HepG2 (cell line): ENCODE results near the gene ATG2A. TPM values are rescaled to one million over a fixed set of nuclear protein-coding genes. Genes with fewer than 3 reads are reported as not detected.

Source experiments
- ATAC-seq: fragments of 200-7000 bp; cut with Tn5 transposase; 3 replicates; pipeline ENCODE4 v1.9.1; 2020; ENCODE audit warnings: mild to moderate bottlenecking, moderate library complexity
- BruUV-seq: library from RNA; stranded (reverse); fragments of 400-500 nt; replicated peaks from 2 replicates; lab custom pipeline; 2021; lab: Mats Ljungman, UMichigan
- CTCF ChIA-PET: fragments of 300-600 bp; formaldehyde crosslinking; extraction: SDS; loops from one replicate; lab custom pipeline; 2021; ENCODE audit warnings: low total read pairs, inconsistent platforms, low intra/inter-chr PET ratio; lab: Yijun Ruan, JAX
- POLR2A ChIA-PET: fragments of 350-600 bp; sonication (Branson Sonifier 250); formaldehyde crosslinking; loops from one replicate; lab custom pipeline; 2020; ENCODE audit warnings: antibody characterized with exemption, inconsistent platforms; lab: Yijun Ruan, JAX
- DNase-seq: peaks from one replicate; pipeline ENCODE4 v3.0.0-alpha.2; 2015; ENCODE audit warnings: low spot score
- FAIRE-seq: peaks from 3 replicates; lab custom pipeline; 2011; peaks lifted over from hg19 to GRCh38; lab: Jason Lieb, UNC
- H2AFZ ChIP-seq: one replicate; pipeline ENCODE4 v1.6.1; 2011; ENCODE audit warnings: low read length, inconsistent platforms
- H3K27ac ChIP-seq: fragments of 300-600 bp; 3 replicates; pipeline ENCODE4 v1.8.0; 2011; ENCODE audit warnings: mixed run types, mild to moderate bottlenecking, mixed read lengths, low read length, inconsistent platforms; ENCODE audit not compliant: insufficient read depth; ENCODE audit errors: extremely low read length
- H3K27me3 ChIP-seq, 2 experiments: fragments of 200-600 bp in 1 of 2; 2 replicates in 1 of 2; 3 replicates in 1 of 2; pipeline versions ENCODE4 v1.6.0 to v1.8.0; 2011; ENCODE audit warnings: low read length in 2 of 2, mild to moderate bottlenecking in 2 of 2, moderate library complexity in 2 of 2, inconsistent platforms in 1 of 2; ENCODE audit not compliant: insufficient read depth in 2 of 2, control insufficient read depth in 1 of 2
- H3K36me3 ChIP-seq, 2 experiments: fragments of 200-600 bp in 1 of 2; replicated peaks in 1 of 2; 2 replicates in 1 of 2; 3 replicates in 1 of 2; pipeline versions ENCODE4 v1.5.1 to v1.8.0; 2011; ENCODE audit warnings: low read length in 2 of 2, inconsistent platforms in 1 of 2; ENCODE audit not compliant: insufficient read depth in 2 of 2, control insufficient read depth in 1 of 2
- H3K4me1 ChIP-seq: 2 replicates; pipeline ENCODE4 v1.5.1; 2012; ENCODE audit warnings: low read length, inconsistent platforms; ENCODE audit not compliant: insufficient read depth
- H3K4me2 ChIP-seq: 2 replicates; pipeline ENCODE4 v1.6.0; 2011; ENCODE audit warnings: low read depth, low read length, inconsistent platforms
- H3K4me3 ChIP-seq, 3 experiments: fragments of 200-600 bp in 1 of 3; sonication (generic), shearing (Covaris generic) in 1 of 3; replicated peaks in 1 of 3; 2 replicates each; pipeline ENCODE4 v1.5.1; 2011 to 2016; ENCODE audit warnings: low read length in 3 of 3, inconsistent platforms in 2 of 3, low read depth in 2 of 3, mild to moderate bottlenecking in 2 of 3, control low read depth in 1 of 3, mixed read lengths in 1 of 3; ENCODE audit not compliant: insufficient read depth in 1 of 3
- H3K79me2 ChIP-seq: one replicate; pipeline ENCODE4 v1.6.1; 2011; ENCODE audit warnings: low read length, inconsistent platforms; ENCODE audit not compliant: insufficient read depth
- H3K9ac ChIP-seq: 2 replicates; pipeline ENCODE4 v1.6.0; 2011; ENCODE audit warnings: mild to moderate bottlenecking, low read depth, low read length, inconsistent platforms; ENCODE audit not compliant: insufficient read depth
- H3K9me3 ChIP-seq: 2 replicates; pipeline ENCODE4 v1.5.1; 2012; ENCODE audit warnings: mild to moderate bottlenecking, low read length
- H4K20me1 ChIP-seq: 2 replicates; pipeline ENCODE4 v1.6.0; 2011; ENCODE audit warnings: inconsistent platforms, mild to moderate bottlenecking, low read length, moderate library complexity; ENCODE audit not compliant: insufficient read depth
- RELA ChIP-seq: sonication (generic); formaldehyde crosslinking; IDR thresholded peaks from 2 replicates; pipeline ENCODE4 v1.4.0; 2020; ENCODE audit warnings: missing genetic modification reagents
- STAG1 ChIP-seq: sonication (generic); formaldehyde crosslinking; IDR thresholded peaks from 2 replicates; pipeline ENCODE4 v1.4.0; 2020; ENCODE audit warnings: missing genetic modification reagents
- WGBS: methylation state at CpG from one replicate; pipeline ENCODE4 v1.1.6; 2017; ENCODE audit warnings: low lambda C conversion rate; 5-methylcytosine and 5-hydroxymethylcytosine counted together
- in situ Hi-C: cut with HindIII; loops from 2 replicates; pipeline ENCODE4 v1.10.0; 2017; ENCODE audit warnings: low pct_unique_long_range_greater_than_20kb; ENCODE audit not compliant: extremely low pct_ligation_motif_present
- intact Hi-C: fragments of 100-400 bp; cut with micrococcal nuclease; formaldehyde crosslinking; loops from one replicate; pipeline ENCODE4 v1.10.0; 2022; ENCODE audit not compliant: unreplicated experiment
- polyA plus RNA-seq, 8 experiments: library from polyadenylated mRNA; depleted of rRNA in 3 of 8; stranded (reverse) in 7 of 8; unstranded in 1 of 8; fragments of >200 nt; fragmentation: Illumina TruSeq in 4 of 8; extraction: Trizol in 4 of 8; gene quantifications; 2 replicates each; pipeline versions ENCODE4 v1.2.1 to v1.2.3, GENCODE V29; 2011 to 2016; ENCODE audit warnings: low read depth in 4 of 8, missing spikeins in 1 of 8, mixed read lengths in 1 of 8; ENCODE audit not compliant: insufficient read depth in 1 of 8
- total RNA-seq, 5 experiments: library from RNA; depleted of rRNA; stranded (reverse); fragments of >200 nt; fragmentation: Illumina TruSeq; extraction: Trizol; gene quantifications; 2 replicates each; pipeline ENCODE4 v1.2.3, GENCODE V29; 2016; ENCODE audit warnings: low read depth in 1 of 5
- TF ChIP-seq, protein P1 (sequence below): sonication (generic); formaldehyde crosslinking; IDR thresholded peaks from 2 replicates; pipeline ENCODE4 v1.5.0; 2020; ENCODE audit warnings: mild to moderate bottlenecking, missing genetic modification reagents, moderate library complexity
- TF ChIP-seq, protein P2 (sequence below): sonication (generic); formaldehyde crosslinking; IDR thresholded peaks from 2 replicates; pipeline ENCODE4 v1.4.0; 2020; ENCODE audit warnings: mild to moderate bottlenecking, missing genetic modification reagents
- TF ChIP-seq, protein P3 (sequence below): sonication (generic); formaldehyde crosslinking; IDR thresholded peaks from 2 replicates; pipeline ENCODE4 v1.4.0; 2020; ENCODE audit warnings: mild to moderate bottlenecking, missing genetic modification reagents

ATG2A gene
- total and polyA plus RNA-seq, 2 of the 13 experiments (the other 11 are each of a cell fraction or from before 2014, with no cell fraction given), result 6.7 to 8.0 TPM

DNA sequence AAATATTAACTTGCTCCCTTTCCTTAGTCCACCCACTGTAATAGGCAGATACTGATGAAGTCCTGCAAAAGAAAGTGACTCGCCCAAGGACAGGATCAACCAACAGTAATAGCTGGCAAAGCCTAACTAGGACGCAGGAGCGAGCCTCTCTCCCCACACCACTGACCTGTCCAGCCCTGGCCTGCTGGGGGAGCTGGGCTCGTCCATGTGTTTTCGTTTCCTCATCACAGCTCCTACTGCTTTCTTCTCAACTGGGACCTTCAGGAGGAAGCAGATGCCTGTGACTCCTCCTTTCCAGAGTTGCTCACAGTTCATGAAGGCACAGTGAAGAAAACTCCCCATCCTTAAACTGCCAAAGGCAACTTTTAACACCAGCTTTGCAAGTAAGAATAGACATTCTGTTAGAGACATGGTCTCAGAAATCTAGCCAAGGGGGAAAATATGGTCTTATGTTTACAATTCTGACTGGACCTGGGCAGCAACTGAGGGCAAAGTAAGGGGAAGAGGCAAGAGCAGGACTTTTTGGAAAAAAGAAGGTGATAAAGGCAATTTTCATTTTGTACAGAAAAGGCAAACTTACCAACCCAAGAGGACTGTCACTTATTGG lies 30.3 kb upstream of the ATG2A start:
- no peaks in the 10 kb centered on the region for H3K79me2 ChIP-seq
- TF ChIP-seq, protein P1, sequence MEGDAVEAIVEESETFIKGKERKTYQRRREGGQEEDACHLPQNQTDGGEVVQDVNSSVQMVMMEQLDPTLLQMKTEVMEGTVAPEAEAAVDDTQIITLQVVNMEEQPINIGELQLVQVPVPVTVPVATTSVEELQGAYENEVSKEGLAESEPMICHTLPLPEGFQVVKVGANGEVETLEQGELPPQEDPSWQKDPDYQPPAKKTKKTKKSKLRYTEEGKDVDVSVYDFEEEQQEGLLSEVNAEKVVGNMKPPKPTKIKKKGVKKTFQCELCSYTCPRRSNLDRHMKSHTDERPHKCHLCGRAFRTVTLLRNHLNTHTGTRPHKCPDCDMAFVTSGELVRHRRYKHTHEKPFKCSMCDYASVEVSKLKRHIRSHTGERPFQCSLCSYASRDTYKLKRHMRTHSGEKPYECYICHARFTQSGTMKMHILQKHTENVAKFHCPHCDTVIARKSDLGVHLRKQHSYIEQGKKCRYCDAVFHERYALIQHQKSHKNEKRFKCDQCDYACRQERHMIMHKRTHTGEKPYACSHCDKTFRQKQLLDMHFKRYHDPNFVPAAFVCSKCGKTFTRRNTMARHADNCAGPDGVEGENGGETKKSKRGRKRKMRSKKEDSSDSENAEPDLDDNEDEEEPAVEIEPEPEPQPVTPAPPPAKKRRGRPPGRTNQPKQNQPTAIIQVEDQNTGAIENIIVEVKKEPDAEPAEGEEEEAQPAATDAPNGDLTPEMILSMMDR (CRISPR knock-in tag), result peak; percentile 36; the same call in 1 of the 2 replicates
- TF ChIP-seq STAG1 (CRISPR knock-in tag), result 0 out of 2 replicates have a peak, but pooled peaks have one; percentile 15
- TF ChIP-seq, protein P2, sequence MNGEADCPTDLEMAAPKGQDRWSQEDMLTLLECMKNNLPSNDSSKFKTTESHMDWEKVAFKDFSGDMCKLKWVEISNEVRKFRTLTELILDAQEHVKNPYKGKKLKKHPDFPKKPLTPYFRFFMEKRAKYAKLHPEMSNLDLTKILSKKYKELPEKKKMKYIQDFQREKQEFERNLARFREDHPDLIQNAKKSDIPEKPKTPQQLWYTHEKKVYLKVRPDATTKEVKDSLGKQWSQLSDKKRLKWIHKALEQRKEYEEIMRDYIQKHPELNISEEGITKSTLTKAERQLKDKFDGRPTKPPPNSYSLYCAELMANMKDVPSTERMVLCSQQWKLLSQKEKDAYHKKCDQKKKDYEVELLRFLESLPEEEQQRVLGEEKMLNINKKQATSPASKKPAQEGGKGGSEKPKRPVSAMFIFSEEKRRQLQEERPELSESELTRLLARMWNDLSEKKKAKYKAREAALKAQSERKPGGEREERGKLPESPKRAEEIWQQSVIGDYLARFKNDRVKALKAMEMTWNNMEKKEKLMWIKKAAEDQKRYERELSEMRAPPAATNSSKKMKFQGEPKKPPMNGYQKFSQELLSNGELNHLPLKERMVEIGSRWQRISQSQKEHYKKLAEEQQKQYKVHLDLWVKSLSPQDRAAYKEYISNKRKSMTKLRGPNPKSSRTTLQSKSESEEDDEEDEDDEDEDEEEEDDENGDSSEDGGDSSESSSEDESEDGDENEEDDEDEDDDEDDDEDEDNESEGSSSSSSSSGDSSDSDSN, result 0 out of 2 replicates have a peak, but pooled peaks have one; percentile 30
- TF ChIP-seq, protein P3, sequence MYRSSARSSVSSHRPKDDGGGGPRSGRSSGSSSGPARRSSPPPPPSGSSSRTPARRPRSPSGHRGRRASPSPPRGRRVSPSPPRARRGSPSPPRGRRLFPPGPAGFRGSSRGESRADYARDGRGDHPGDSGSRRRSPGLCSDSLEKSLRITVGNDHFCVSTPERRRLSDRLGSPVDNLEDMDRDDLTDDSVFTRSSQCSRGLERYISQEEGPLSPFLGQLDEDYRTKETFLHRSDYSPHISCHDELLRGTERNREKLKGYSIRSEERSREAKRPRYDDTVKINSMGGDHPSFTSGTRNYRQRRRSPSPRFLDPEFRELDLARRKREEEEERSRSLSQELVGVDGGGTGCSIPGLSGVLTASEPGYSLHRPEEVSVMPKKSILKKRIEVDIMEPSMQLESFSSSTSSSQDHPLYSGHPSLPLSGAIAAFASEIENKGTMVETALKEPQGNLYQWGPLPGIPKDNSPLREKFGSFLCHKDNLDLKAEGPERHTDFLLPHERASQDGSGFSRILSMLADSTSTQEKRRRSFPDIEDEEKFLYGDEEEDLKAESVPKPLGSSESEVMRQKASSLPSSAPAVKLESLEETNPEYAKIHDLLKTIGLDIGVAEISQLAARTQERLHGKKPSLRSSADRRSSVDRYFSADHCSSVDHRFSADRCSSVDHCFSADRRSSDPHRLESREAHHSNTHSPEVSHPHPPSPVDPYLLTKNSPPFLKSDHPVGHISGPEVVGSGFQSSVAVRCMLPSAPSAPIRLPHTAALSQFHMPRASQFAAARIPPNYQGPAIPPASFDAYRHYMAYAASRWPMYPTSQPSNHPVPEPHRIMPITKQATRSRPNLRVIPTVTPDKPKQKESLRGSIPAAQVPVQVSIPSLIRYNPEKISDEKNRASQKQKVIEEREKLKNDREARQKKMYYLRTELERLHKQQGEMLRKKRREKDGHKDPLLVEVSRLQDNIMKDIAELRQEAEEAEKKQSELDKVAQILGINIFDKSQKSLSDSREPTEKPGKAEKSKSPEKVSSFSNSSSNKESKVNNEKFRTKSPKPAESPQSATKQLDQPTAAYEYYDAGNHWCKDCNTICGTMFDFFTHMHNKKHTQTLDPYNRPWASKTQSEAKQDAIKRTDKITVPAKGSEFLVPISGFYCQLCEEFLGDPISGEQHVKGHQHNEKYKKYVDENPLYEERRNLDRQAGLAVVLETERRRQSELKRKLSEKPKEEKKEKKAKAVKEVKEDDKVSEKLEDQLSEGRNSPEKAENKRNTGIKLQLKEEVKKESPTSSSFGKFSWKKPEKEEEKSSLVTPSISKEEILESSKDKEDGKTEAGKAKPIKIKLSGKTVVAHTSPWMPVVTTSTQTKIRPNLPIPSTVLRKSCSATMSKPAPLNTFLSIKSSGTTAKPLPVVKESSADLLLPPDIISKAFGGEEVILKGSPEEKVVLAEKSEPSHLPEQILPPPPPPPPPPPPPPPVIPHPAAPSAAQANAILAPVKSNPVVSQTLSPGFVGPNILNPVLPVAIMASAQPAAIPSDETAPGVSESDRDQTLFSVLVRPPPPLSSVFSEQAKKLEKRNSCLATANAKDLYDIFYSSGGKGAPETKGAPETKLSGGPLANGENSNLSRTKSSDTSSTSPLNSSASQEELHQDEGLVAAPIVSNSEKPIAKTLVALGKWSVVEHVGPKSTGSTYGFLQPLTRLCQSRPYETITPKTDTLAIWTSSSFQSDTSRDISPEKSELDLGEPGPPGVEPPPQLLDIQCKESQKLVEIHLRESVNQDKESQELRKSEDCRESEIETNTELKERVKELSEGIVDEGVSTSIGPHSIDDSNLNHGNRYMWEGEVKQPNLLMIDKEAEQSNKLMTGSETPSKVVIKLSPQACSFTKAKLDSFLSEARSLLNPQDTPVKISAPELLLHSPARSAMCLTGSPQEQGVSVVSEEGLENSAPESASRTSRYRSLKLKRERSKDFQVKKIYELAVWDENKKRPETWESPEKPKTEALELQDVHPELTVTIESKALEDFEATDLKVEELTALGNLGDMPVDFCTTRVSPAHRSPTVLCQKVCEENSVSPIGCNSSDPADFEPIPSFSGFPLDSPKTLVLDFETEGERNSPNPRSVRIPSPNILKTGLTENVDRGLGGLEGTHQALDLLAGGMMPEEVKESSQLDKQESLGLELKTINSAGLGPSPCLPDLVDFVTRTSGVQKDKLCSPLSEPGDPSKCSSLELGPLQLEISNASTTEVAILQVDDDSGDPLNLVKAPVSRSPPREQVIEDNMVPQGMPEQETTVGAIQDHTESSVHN (CRISPR knock-in tag), result no peak
- TF ChIP-seq RELA, result no peak
- no peak for FAIRE-seq
- CTCF ChIA-PET, result no interaction called here
- H3K4me3 ChIP-seq, result no peak overlapping the region
- H3K4me1 ChIP-seq, result no peaks in the 10 kb centered on the region
- no peak overlapping the region for H3K27ac ChIP-seq
- H3K27me3 ChIP-seq, result peaks cover 0 to 3% of the 10 kb centered on the region in 2 experiments; a peak in 1 of 5 replicates
- ATAC-seq, result peak; percentile 76
- no peaks in the 10 kb centered on the region for H3K9me3 ChIP-seq
- no peak for DNase-seq
- BruUV-seq, result no TSS peak
- in situ Hi-C loops (no loop called here), intact Hi-C loops (no loop called here)
- 8% methylated on average over 5 of the region's 5 CpGs for WGBS
- H3K4me2 ChIP-seq, result no peak overlapping the region
- no peak overlapping the region for H2AFZ ChIP-seq
- H3K36me3 ChIP-seq, result no peaks in the 10 kb centered on the region
- no peak overlapping the region for H3K9ac ChIP-seq
- no peaks in the 10 kb centered on the region for H4K20me1 ChIP-seq
- POLR2A ChIA-PET, result interaction anchor here (0.9 to 1.4 kb wide), 2 partner anchors 11 to 12 kb away, joined by 3 to 5 read pairs; partner anchors contain the start of gene GPHA2
